Caco-2 (cell line): ENCODE data around the gene MBOAT1. TPM values are rescaled to one million over a fixed set of nuclear protein-coding genes. Genes with fewer than 3 reads are reported as not detected.

Source experiments
- BruUV-seq: library from RNA; stranded (reverse); fragments of 400-500 nt; replicated peaks from 2 replicates; lab custom pipeline; 2021; lab: Mats Ljungman, UMichigan
- CTCF ChIA-PET: fragments of 300-600 bp; sonication (Branson Sonifier 250); formaldehyde crosslinking; loops from one replicate; lab custom pipeline; 2022; ENCODE audit warnings: antibody characterized with exemption; lab: Charles Lee
- POLR2A ChIA-PET: fragments of 300-600 bp; sonication (Branson Sonifier 250); formaldehyde crosslinking; loops from one replicate; lab custom pipeline; 2022; ENCODE audit warnings: antibody characterized with exemption; lab: Charles Lee
- DNase-seq, 2 experiments: peaks; one replicate each; pipeline versions ENCODE4 v3.0.0 to v3.0.0-alpha.2; 2020 to 2022
- H3K27me3 ChIP-seq: replicated peaks from 2 replicates; pipeline ENCODE4 v1.6.0; 2011; ENCODE audit warnings: low read length; ENCODE audit not compliant: control insufficient read depth, insufficient read depth
- H3K36me3 ChIP-seq: 2 replicates; pipeline ENCODE4 v1.5.1; 2011; ENCODE audit warnings: low read length; ENCODE audit not compliant: control insufficient read depth, insufficient read depth
- H3K4me1 ChIP-seq: fragments of 250-450 bp; sonication (Bioruptor Pico); 2 replicates; pipeline ENCODE4 v1.5.1; 2020; ENCODE audit warnings: mild to moderate bottlenecking
- H3K4me3 ChIP-seq: 2 replicates; pipeline ENCODE4 v1.5.1; 2011; ENCODE audit warnings: low read depth, mild to moderate bottlenecking, control low read depth, low read length
- H3K9me3 ChIP-seq: fragments of 250-450 bp; sonication (Bioruptor Pico); 2 replicates; pipeline ENCODE4 v1.5.1; 2020; ENCODE audit warnings: mild to moderate bottlenecking, moderate library complexity
- H3K27ac Mint-ChIP-seq: one replicate; pipeline ENCODE4 v1.8.0; 2022; ENCODE audit warnings: mixed read lengths; ENCODE audit not compliant: unreplicated experiment
- H3K27me3 Mint-ChIP-seq: one replicate; pipeline ENCODE4 v1.8.0; 2022; ENCODE audit warnings: mixed read lengths; ENCODE audit not compliant: insufficient read depth, unreplicated experiment
- H3K36me3 Mint-ChIP-seq: one replicate; pipeline ENCODE4 v1.8.0; 2022; ENCODE audit warnings: mild to moderate bottlenecking, mixed read lengths; ENCODE audit not compliant: insufficient read depth, unreplicated experiment
- H3K4me1 Mint-ChIP-seq: one replicate; pipeline ENCODE4 v1.8.0; 2022; ENCODE audit warnings: low read depth, mixed read lengths; ENCODE audit not compliant: unreplicated experiment
- H3K4me3 Mint-ChIP-seq: one replicate; pipeline ENCODE4 v1.8.0; 2022; ENCODE audit warnings: mild to moderate bottlenecking, moderate library complexity, mixed read lengths; ENCODE audit not compliant: unreplicated experiment
- H3K9me3 Mint-ChIP-seq: one replicate; pipeline ENCODE4 v1.8.0; 2022; ENCODE audit warnings: mixed read lengths; ENCODE audit not compliant: unreplicated experiment
- CTCF ChIP-seq, 2 experiments: fragments of 200-600 bp in 1 of 2; IDR thresholded peaks; 1 replicate in 1 of 2; 2 replicates in 1 of 2; pipeline versions ENCODE4 v1.5.1 to v1.8.0; 2011 to 2022; ENCODE audit warnings: antibody characterized with exemption in 1 of 2, control low read depth in 1 of 2, inconsistent platforms in 1 of 2, low read depth in 1 of 2, low read length in 1 of 2, mild to moderate bottlenecking in 1 of 2, moderate library complexity in 1 of 2; ENCODE audit not compliant: insufficient read depth in 1 of 2, severe bottlenecking in 1 of 2, unreplicated experiment in 1 of 2
- intact Hi-C: fragments of 100-400 bp; cut with micrococcal nuclease; formaldehyde crosslinking; loops from one replicate; pipeline ENCODE4 v1.10.0; 2022; ENCODE audit not compliant: unreplicated experiment
- total RNA-seq: library from RNA; stranded (reverse); gene quantifications from 2 replicates; pipeline ENCODE4 v1.2.3, GENCODE V29; 2022

Gene MBOAT1
- total RNA-seq, 1 experiment from 2014 or later, result 7.3 TPM

GRCh38 chr6:20126102-20126752 lies 86.0 kb downstream of the MBOAT1 start:
- Mint-ChIP-seq H3K9me3 (no peaks in the 10 kb centered on the region), H3K4me1 (no peaks in the 10 kb centered on the region), H3K27ac (no peak overlapping the region), H3K4me3 (no peak overlapping the region), H3K27me3 (no peaks in the 10 kb centered on the region), H3K36me3 (no peaks in the 10 kb centered on the region)
- no TSS peak for BruUV-seq
- DNase-seq, result no peak
- ChIA-PET CTCF (interaction anchor here (0.6 to 2.4 kb wide), 13 partner anchors 8 to 117 kb away, joined by 3 to 18 read pairs (median 4); partner anchors contain the start of gene MBOAT1), POLR2A (no interaction called here)
- peaks cover 5% of the 10 kb centered on the region; the same call in 1 of the 2 replicates for H3K4me1 ChIP-seq
- no peak overlapping the region for H3K4me3 ChIP-seq
- no peak for TF ChIP-seq CTCF (IDR thresholded peaks at IDR 0.05; ENCODE audit: insufficient read depth in 1 of 2, low read depth in 1 of 2, low read length in 1 of 2, severe bottlenecking in 1 of 2, unreplicated experiment in 1 of 2)
- H3K27me3 ChIP-seq, result no peaks in the 10 kb centered on the region
- no peaks in the 10 kb centered on the region for H3K9me3 ChIP-seq
- intact Hi-C loops, result loop anchor here (1.0 to 2.0 kb wide), 3 partner anchors 9 to 34 kb away; no protein-coding TSS in a partner anchor
- H3K36me3 ChIP-seq, result no peaks in the 10 kb centered on the region

GRCh38 chr6:20124545-20124944 lies 87.7 kb downstream of the MBOAT1 start:
- no peak for DNase-seq
- Histone ChIP-seq H3K27me3 (no peaks in the 10 kb centered on the region), H3K4me1 (no peaks in the 10 kb centered on the region), H3K9me3 (no peaks in the 10 kb centered on the region), H3K4me3 (no peak overlapping the region), H3K36me3 (peaks cover 1% of the 10 kb centered on the region; the same call in 1 of the 2 replicates)
- CTCF ChIA-PET, result no interaction called here
- TF ChIP-seq CTCF (IDR thresholded peaks at IDR 0.05; ENCODE audit: insufficient read depth in 1 of 2, low read depth in 1 of 2, low read length in 1 of 2, severe bottlenecking in 1 of 2, unreplicated experiment in 1 of 2), result no peak
- intact Hi-C loops, result no loop called here
- H3K9me3 Mint-ChIP-seq, result no peaks in the 10 kb centered on the region
- no peaks in the 10 kb centered on the region for H3K27me3 Mint-ChIP-seq
- H3K4me3 Mint-ChIP-seq, result no peak overlapping the region
- no peak overlapping the region for H3K27ac Mint-ChIP-seq
- no peaks in the 10 kb centered on the region for H3K36me3 Mint-ChIP-seq
- POLR2A ChIA-PET, result no interaction called here
- no TSS peak for BruUV-seq
- H3K4me1 Mint-ChIP-seq, result no peaks in the 10 kb centered on the region

GRCh38 chr6:20119485-20119884 lies 92.8 kb downstream of the MBOAT1 start:
- Histone ChIP-seq H3K9me3 (no peaks in the 10 kb centered on the region), H3K27me3 (no peaks in the 10 kb centered on the region), H3K36me3 (peaks cover 1% of the 10 kb centered on the region; the same call in 1 of the 2 replicates), H3K4me1 (peaks cover 18% of the 10 kb centered on the region), H3K4me3 (no peak overlapping the region)
- no peak for DNase-seq
- intact Hi-C loops, result no loop called here
- Mint-ChIP-seq H3K36me3 (no peaks in the 10 kb centered on the region), H3K4me3 (no peak overlapping the region), H3K9me3 (no peaks in the 10 kb centered on the region), H3K4me1 (peaks cover 21% of the 10 kb centered on the region), H3K27ac (no peak overlapping the region), H3K27me3 (no peaks in the 10 kb centered on the region)
- ChIA-PET POLR2A (no interaction called here), CTCF (interaction anchor here (2.2 kb wide), 1 partner anchor 7 kb away, joined by 9 read pairs; no protein-coding TSS in a partner anchor)
- no peak for TF ChIP-seq CTCF (IDR thresholded peaks at IDR 0.05; ENCODE audit: insufficient read depth in 1 of 2, low read depth in 1 of 2, low read length in 1 of 2, severe bottlenecking in 1 of 2, unreplicated experiment in 1 of 2)
- no TSS peak for BruUV-seq
